HUDEP-2 (cell line): ENCODE data around the gene GATA5.
A peak's percentile ranks its signal among the peaks of the same experiment; 100 is the strongest.

Experiments used
- DNase-seq, 76 experiments: peaks; one replicate each; lab custom pipeline; 2025; ENCODE audit not compliant: unreplicated experiment in 76 of 76; lab: John Stamatoyannopoulos, UW

Gene GATA5

GRCh38 chr20:62475772-62476055 is at the start of gene GATA5:
Gene GATA5, minus strand, starts transcription at chr20:62475995. Its CDS starts 474 bp downstream, at chr20:62475521.
- DNase-seq: peak in 9 of 76 experiments; percentile 39 to 71 (median 59)

GRCh38 chr20:62525014-62525413 is 49.2 kb upstream of the GATA5 start:
- no peak for DNase-seq

GRCh38 chr20:62524505-62524911 is 48.7 kb upstream of the GATA5 start:
- DNase-seq: peak in 10 of 76 experiments; percentile 7 to 54 (median 26)

GRCh38 chr20:62523473-62524203 is 47.8 kb upstream of the GATA5 start:
- DNase-seq: peak in 74 of 76 experiments; percentile 27 to 98 (median 84)

- no peak for DNase-seq
Observed at GRCh38 chr20:62522748-62523396, 47.1 kb upstream of the GATA5 start.

GRCh38 chr20:62519826-62520225 is 44.0 kb upstream of the GATA5 start:
- no peak for DNase-seq

GRCh38 chr20:62518911-62519310 is 43.1 kb upstream of the GATA5 start:
- peak in 6 of 76 experiments; percentile 13 to 42 (median 26) for DNase-seq

- no peak for DNase-seq
Observed at GRCh38 chr20:62517901-62518610, 42.3 kb upstream of the GATA5 start.

GRCh38 chr20:62517168-62517567 is 41.4 kb upstream of the GATA5 start:
- no peak for DNase-seq

- DNase-seq: peak in 1 of 76 experiments; percentile 42
Observed at GRCh38 chr20:62516338-62516737, 40.5 kb upstream of the GATA5 start.

GRCh38 chr20:62515826-62516225 is 40.0 kb upstream of the GATA5 start:
- no peak for DNase-seq

GRCh38 chr20:62515280-62515679 is 39.5 kb upstream of the GATA5 start:
- DNase-seq: no peak

- no peak for DNase-seq
Observed at GRCh38 chr20:62513991-62514390, 38.2 kb upstream of the GATA5 start.

- DNase-seq: no peak
Observed at GRCh38 chr20:62511915-62512610, 36.3 kb upstream of the GATA5 start.

- no peak for DNase-seq
Observed at GRCh38 chr20:62511300-62511914, 35.6 kb upstream of the GATA5 start.

- no peak for DNase-seq
Observed at GRCh38 chr20:62508641-62509051, 32.9 kb upstream of the GATA5 start.

- DNase-seq: no peak
Observed at GRCh38 chr20:62507991-62508640, 32.3 kb upstream of the GATA5 start.

- no peak for DNase-seq
Observed at GRCh38 chr20:62507323-62507722, 31.5 kb upstream of the GATA5 start.

GRCh38 chr20:62506791-62507190 is 31.0 kb upstream of the GATA5 start:
- DNase-seq: no peak

GRCh38 chr20:62506087-62506486 is 30.3 kb upstream of the GATA5 start:
- DNase-seq: no peak
